ENCODE measurements around the gene NFATC3.
"Not testable (repeated sequence)": the region's sequence is repeated elsewhere in the genome, so short reads cannot be mapped to it uniquely, and the experiment has no call there.

NFATC3 gene

DNA sequence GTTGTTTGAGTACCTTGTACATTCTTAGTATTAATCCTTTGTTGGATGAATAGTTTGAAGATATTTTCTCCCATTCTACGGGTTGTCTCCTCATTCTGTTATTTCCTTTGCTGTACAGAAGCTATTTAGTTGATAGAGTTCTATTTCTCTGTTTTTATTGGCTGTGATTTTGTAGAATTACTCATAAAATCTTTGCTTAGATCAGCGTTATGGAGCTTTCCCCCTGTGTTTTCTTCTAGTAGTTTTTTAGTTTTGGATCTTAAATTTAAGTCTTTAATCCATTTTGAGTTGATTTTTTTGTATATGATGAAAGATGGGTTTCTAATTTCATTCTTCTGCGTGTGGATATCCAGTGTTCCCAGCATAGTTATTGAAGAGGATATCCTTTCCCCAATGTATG lies 45.4 kb downstream of the NFATC3 start:
- H3K27me3 ChIP-seq: no peaks in the 10 kb centered on the region
- H3K4me1 ChIP-seq: no peaks in the 10 kb centered on the region; the same call in 1 of the 2 replicates
- H3K36me3 ChIP-seq: peaks cover 60% of the 10 kb centered on the region
- no peak overlapping the region for H3K4me3 ChIP-seq
- peaks cover 93% of the 10 kb centered on the region for H4K20me1 ChIP-seq
- no peak for TF ChIP-seq Cebpa-rat (IDR thresholded peaks at IDR 0.05)
- no peak overlapping the region for H3K4me2 ChIP-seq
- H3K9ac ChIP-seq: no peak overlapping the region
- H3K9me3 ChIP-seq: no peaks in the 10 kb centered on the region
- no peak overlapping the region for H3K27ac ChIP-seq

DNA sequence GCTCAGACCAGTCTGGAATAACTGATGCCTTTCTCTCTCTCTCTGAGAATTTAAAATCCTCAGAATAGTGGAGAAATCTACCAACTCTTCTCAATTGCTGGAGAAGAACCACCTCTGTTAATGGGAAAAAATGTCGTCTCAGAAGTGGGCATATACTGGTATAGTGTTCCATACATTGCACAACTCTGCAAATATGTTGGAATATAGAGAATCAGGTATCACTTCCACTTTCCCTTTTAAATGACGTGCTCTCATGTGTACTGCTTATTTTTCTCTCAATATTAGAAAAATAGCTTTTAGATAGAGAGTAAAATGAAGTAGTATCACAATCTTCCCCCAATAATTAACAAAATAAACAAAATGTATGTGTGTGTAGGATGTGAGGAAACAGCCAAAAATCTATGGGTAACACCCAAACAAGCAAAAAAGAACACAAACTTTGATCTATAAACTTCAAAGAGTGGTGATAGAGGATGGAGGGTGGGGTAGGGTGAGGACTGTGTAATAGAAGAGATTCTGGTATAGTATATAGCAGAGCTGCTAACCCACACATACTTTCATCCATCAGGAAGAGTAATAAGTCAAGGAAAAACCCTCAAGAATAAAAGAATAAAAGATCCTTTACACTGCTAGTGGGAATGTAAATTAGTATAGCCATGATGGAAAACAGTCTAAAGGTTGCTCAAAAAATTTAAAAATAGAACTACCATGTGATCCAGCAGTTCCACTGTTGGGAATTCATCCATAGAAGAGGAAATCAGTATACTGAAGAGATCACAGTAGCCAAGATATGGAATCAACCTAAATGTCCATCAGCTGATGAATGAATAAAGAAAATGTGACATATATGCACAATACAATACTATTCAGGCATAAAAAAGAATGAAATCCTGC lies 46.9 kb downstream of the NFATC3 start:
- H3K36me3 ChIP-seq: peaks cover 60% of the 10 kb centered on the region
- no peak overlapping the region for H3K4me3 ChIP-seq
- no peaks in the 10 kb centered on the region for H3K9me3 ChIP-seq
- no peak overlapping the region for H3K4me2 ChIP-seq
- no peak for TF ChIP-seq Cebpa-rat (IDR thresholded peaks at IDR 0.05)
- no peaks in the 10 kb centered on the region; the same call in 1 of the 2 replicates for H3K4me1 ChIP-seq
- H3K9ac ChIP-seq: no peak overlapping the region
- no peaks in the 10 kb centered on the region for H3K27me3 ChIP-seq
- H4K20me1 ChIP-seq: peaks cover 89% of the 10 kb centered on the region
- no peak overlapping the region for H3K27ac ChIP-seq

DNA sequence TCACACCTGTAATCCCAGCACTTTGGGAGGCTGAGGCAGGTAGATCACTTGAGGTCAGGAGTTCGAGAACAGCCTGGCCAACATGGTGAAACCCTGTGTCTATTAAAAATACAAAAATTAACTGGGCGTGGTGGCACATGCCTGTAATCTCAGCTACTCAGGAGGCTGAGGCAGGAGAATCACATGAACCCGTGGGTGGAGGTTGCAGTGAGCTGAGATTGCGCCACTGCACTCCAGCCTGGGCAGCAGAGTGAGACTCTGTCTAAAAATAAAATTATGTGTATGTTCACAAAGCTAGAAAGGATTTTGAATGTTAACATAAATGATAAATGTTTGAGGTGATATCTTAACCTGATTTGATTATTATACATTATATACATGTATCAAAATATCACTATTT lies 47.8 kb downstream of the NFATC3 start:
- H3K36me3 ChIP-seq: peaks cover 61% of the 10 kb centered on the region
- peaks cover 80% of the 10 kb centered on the region for H4K20me1 ChIP-seq
- not testable (repeated sequence) for H3K9ac ChIP-seq, H3K27ac ChIP-seq, H3K4me2 ChIP-seq, H3K4me3 ChIP-seq, H3K9me3 ChIP-seq, H3K4me1 ChIP-seq, H3K27me3 ChIP-seq

DNA sequence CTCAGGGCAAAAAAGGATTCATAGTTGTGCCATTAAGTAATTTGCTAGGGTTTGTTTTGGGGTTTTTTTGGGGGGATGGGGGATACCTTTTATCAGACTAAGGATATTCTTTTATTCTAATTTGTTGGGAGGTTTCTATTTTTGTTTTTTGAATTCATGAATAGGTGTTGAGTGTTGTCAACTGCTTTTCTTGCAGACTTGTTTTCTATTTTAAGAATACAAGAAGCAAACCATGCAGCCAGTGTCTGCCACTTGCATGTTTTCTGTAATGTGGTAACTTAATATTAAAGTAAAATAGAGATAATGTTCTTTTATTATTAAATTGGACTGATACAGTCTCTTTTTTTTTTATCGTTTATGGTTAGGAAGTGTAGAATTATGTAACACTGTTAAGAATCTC lies 49.5 kb downstream of the NFATC3 start:
- H3K4me1 ChIP-seq: no peaks in the 10 kb centered on the region
- no peak overlapping the region for H3K9ac ChIP-seq
- peaks cover 65% of the 10 kb centered on the region; the same call in 1 of the 2 replicates for H4K20me1 ChIP-seq
- peaks cover 61% of the 10 kb centered on the region for H3K36me3 ChIP-seq
- H3K27me3 ChIP-seq: no peaks in the 10 kb centered on the region
- no peak overlapping the region for H3K27ac ChIP-seq
- H3K4me2 ChIP-seq: no peak overlapping the region
- no peak for TF ChIP-seq Cebpa-rat (IDR thresholded peaks at IDR 0.05)
- no peaks in the 10 kb centered on the region for H3K9me3 ChIP-seq
- H3K4me3 ChIP-seq: no peak overlapping the region

DNA sequence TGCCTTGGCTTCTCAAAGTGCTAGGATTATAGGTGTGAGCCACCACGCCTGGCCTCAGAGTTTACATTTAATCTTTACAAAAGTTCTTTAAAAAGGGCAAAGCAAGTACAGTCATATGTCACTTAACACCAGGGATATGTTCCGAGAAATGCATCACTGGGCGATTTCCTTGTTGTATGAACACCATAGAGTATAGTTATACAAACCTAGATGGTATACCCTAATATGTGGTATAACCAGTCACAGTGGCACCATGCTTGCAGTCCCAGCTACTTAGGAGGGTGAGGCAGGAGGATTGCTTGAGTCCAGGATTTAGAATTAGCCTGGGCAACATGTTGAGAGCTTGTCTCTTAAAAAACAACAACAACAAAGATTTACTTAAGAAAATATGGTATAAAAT lies 51.3 kb downstream of the NFATC3 start:
- Histone ChIP-seq H3K9me3 (no peaks in the 10 kb centered on the region), H3K4me3 (no peak overlapping the region), H3K9ac (no peak overlapping the region), H3K4me1 (no peaks in the 10 kb centered on the region), H3K4me2 (no peak overlapping the region), H3K27me3 (no peaks in the 10 kb centered on the region), H3K36me3 (peaks cover 69% of the 10 kb centered on the region), H4K20me1 (peaks cover 57% of the 10 kb centered on the region; the same call in 1 of the 2 replicates), H3K27ac (no peak overlapping the region)
- TF ChIP-seq Cebpa-rat (IDR thresholded peaks at IDR 0.05): no peak

DNA sequence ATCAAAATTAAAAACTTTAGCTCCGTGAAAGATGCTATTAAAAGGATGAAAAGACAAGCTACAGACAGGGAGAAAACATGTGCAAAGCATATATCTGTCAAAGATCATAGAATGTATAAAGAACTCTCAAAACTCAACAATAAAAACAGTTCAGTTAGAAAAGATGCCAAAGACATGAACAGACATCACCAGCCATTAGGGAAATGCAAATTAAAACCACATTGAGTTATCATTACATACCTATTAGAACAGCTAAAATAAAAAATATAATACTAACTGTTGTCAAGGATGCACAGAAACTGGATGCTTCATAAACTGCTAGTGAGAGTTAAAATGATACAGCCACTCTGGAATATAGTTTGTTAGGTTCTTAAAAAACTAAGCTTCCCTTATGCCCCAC lies 58.8 kb downstream of the NFATC3 start:
- H3K4me2 ChIP-seq: no peak overlapping the region
- H3K4me3 ChIP-seq: no peak overlapping the region
- no peaks in the 10 kb centered on the region for H3K9me3 ChIP-seq
- H3K9ac ChIP-seq: no peak overlapping the region
- peaks cover 55% of the 10 kb centered on the region for H3K36me3 ChIP-seq
- peaks cover 55% of the 10 kb centered on the region for H4K20me1 ChIP-seq
- H3K27me3 ChIP-seq: no peaks in the 10 kb centered on the region
- no peaks in the 10 kb centered on the region for H3K4me1 ChIP-seq
- no peak overlapping the region for H3K27ac ChIP-seq
- no peak for TF ChIP-seq Cebpa-rat (IDR thresholded peaks at IDR 0.05)

DNA sequence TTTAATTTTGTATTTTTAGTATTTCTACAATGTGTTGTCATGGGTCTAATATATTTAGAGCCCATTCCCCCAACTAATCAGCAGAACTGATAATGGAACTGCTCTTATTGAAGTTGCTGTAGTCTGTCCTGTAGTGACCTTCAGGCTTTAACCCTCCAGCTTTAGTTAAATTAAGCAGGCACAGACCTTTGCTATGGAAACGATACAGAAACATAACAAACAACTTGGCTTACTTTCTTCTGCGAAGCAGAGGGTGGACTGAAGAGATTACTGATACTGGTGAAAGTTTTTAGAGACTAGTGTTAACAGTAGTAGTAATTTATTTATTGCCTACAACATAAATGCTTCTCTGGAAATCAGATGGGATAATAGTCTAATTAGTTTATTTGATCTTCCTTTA lies 61.4 kb downstream of the NFATC3 start:
- Histone ChIP-seq H4K20me1 (peaks cover 48% of the 10 kb centered on the region), H3K4me1 (no peaks in the 10 kb centered on the region), H3K9ac (no peak overlapping the region), H3K27me3 (no peaks in the 10 kb centered on the region), H3K4me3 (no peak overlapping the region), H3K4me2 (no peak overlapping the region), H3K27ac (no peak overlapping the region), H3K36me3 (peaks cover 48% of the 10 kb centered on the region), H3K9me3 (no peaks in the 10 kb centered on the region)
- no peak for TF ChIP-seq Cebpa-rat (IDR thresholded peaks at IDR 0.05)

DNA sequence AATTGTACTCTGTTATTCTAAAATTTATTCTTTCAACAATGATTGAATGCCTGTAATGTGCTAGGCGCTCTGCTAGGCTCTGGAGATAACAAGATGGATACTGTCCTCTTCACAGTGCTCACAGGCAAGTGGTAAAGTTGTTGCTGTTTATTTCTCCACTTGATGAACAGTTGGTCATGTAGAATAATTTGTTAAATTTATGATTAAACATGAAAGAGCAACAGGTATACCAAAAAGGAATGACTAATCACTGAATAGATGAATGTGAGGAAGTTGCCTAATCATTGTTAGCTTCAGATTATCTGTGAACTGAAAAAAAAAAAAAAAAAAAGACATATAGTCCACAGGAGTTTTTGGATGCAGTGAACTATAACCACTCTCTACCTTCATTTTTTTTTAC lies 62.3 kb downstream of the NFATC3 start:
- Histone ChIP-seq H3K4me1 (no peaks in the 10 kb centered on the region), H3K9me3 (no peaks in the 10 kb centered on the region), H3K27me3 (no peaks in the 10 kb centered on the region), H4K20me1 (peaks cover 46% of the 10 kb centered on the region), H3K4me2 (no peak overlapping the region), H3K4me3 (no peak overlapping the region), H3K36me3 (peaks cover 43% of the 10 kb centered on the region), H3K9ac (no peak overlapping the region), H3K27ac (no peak overlapping the region)
- no peak for TF ChIP-seq Cebpa-rat (IDR thresholded peaks at IDR 0.05)

DNA sequence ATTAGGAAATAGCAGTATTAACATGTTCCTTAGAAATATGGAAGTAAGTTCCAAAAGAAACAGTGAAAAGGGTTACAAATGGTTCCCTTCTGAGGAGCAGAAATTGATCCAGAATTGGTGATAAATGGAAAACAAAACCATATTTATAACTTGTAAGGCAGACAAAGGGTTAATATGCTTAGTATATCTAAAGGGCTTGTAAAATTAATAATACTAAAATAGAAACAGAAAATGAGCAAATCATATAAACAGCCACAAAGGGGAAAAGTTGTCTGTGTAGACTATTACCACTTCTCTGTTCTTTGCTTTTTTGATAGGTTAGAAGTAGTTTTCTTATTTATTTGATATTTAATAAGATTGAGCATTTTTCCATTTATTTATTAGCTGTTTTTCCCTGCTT lies 64.4 kb downstream of the NFATC3 start:
- Histone ChIP-seq H3K9ac (no peak overlapping the region), H3K4me3 (no peak overlapping the region), H3K36me3 (peaks cover 35% of the 10 kb centered on the region), H3K27me3 (no peaks in the 10 kb centered on the region), H3K4me2 (no peak overlapping the region), H3K27ac (no peak overlapping the region), H4K20me1 (peaks cover 43% of the 10 kb centered on the region), H3K4me1 (no peaks in the 10 kb centered on the region), H3K9me3 (no peaks in the 10 kb centered on the region)
- TF ChIP-seq Cebpa-rat (IDR thresholded peaks at IDR 0.05): no peak

DNA sequence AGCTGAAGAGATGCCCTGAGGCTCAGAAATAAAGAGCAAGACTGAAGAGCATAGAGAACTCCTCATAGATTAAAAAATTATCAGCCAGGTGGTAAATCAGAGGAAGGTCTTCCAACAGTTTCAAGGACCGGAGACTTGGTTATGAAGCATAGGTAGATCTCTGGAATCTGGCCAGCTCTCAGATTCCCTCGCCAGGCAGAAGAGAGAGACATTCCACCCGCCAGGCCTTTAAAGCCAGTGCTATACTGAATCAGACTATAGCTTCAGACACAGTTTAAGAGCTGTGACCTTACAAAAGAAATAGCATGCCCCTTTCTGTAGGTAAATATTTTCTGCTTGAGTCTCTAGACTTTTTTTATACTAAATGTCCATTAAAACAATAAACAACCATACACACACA lies 70.3 kb downstream of the NFATC3 start:
- H3K9me3 ChIP-seq: no peaks in the 10 kb centered on the region
- peaks cover 51% of the 10 kb centered on the region for H3K36me3 ChIP-seq
- no peak for TF ChIP-seq Cebpa-rat (IDR thresholded peaks at IDR 0.05)
- peaks cover 27% of the 10 kb centered on the region for H4K20me1 ChIP-seq
- H3K9ac ChIP-seq: no peak overlapping the region
- H3K4me3 ChIP-seq: no peak overlapping the region
- H3K27me3 ChIP-seq: no peaks in the 10 kb centered on the region
- H3K4me2 ChIP-seq: no peak overlapping the region
- H3K4me1 ChIP-seq: no peaks in the 10 kb centered on the region
- no peak overlapping the region for H3K27ac ChIP-seq

Measured in BLaER1 (cell line).